NCI-H82 treated with DMSO at 0.1 percent for 48 hours (cell line): ENCODE measurements around the gene DNMT3A.

ENCODE experiments used
- DNase-seq: peaks from one replicate; lab custom pipeline; 2025; ENCODE audit not compliant: unreplicated experiment; lab: John Stamatoyannopoulos, UW

The DNMT3A gene

DNA sequence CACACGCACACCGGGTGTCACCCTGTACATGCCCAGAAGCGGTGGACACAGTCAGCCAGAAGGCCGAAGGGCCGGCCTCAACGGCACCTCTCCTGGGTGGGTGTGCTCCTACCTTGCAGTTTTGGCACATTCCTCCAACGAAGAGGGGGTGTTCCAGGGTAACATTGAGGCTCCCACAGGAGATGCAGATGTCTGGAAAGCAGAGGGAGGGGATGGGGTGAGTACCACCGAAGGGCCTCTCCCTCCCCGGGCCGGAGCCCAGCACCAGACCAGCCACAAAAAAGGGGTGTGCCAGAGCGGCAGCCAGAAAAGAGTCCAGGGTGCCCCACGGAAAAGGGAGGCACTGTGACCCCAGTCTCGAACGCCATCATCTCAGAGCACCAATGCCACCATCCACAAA lies 96.6 kb downstream of the DNMT3A start:
- no peak for DNase-seq

DNA sequence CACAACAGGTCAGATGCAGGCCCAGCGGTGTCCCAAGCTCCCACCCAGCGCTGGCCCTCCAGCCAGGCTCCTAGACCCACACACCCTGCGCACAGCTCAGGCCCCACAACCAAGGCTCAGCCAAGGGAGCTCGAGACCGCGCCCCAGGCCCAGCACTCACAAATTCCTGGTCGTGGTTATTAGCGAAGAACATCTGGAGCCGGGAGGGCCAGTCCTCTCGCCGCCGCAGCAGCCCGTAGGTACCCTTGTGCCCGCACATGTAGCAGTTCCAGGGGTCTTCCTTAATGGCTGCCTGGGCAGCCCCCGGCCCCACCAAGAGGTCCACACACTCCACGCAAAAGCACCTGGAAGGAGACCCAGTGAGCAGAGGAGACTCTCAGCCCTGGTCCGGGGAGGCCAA lies 97.7 kb downstream of the DNMT3A start:
- DNase-seq: no peak

DNA sequence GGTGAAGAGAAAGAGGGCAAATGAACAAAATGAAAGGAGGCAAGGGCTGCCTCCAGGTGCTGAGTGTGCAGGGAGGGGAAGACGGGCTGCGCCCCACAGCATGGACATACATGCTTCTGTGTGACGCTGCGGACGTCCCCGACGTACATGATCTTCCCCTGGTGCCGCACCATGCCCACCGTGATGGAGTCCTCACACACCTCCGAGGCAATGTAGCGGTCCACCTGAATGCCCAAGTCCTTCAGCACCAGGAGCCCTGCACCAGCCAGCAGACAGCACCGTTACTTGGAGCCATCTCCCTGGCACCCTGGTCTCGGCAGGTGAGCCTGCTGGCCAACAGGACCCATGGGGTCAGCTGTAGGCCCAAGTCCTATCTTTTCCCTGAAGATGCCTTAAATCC lies 100.3 kb downstream of the DNMT3A start:
- no peak for DNase-seq

DNA sequence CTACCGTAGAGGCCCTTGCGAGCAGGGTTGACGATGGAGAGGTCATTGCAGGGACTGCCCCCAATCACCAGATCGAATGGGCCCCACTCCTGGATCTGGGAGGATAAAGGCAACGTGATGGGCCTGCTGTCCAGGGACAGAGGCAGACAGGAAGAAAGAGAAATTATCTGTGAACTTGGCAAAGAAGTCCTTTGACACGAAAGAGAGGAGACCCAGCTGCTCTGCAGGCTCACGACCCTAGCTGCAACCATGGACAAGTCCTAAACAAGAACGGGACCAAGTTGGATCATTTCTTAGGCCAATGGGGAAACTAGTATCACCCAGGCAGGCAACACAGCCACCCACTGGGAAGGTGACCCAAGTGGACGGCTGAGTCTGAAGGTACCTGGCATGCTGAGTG lies 101.1 kb downstream of the DNMT3A start:
- DNase-seq: no peak

GRCh38 chr2:25238920-25239319 lies 102.8 kb downstream of the DNMT3A start:
- no peak for DNase-seq

DNA sequence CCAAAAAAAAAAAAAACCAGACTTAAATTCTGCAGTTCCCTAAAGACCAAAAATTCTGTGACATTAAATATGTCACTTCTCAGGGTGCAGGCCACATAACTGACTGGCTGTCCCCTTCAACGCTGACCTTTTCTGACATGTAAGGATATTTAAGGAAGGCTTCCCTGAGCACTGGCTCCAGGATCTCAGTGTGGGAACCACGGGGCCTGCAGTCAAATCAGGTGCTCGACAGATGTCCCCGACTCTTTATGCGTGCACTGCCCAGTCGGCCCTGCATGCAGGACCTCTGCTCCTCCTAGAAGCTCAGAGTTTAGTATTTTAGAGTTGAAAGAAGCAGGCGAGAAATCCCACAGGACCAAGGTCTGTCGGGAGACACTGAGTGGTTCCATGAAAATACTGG lies 104.0 kb downstream of the DNMT3A start:
- no peak for DNase-seq

GRCh38 chr2:25236736-25237135 lies 105.0 kb downstream of the DNMT3A start:
- DNase-seq: no peak

GRCh38 chr2:25234738-25235137 lies 107.0 kb downstream of the DNMT3A start:
- no peak for DNase-seq

- DNase-seq: no peak
Observed at GRCh38 chr2:25233916-25234605, 107.7 kb downstream of the DNMT3A start.

GRCh38 chr2:25232248-25232825 lies 109.4 kb downstream of the DNMT3A start:
- DNase-seq: no peak

DNA sequence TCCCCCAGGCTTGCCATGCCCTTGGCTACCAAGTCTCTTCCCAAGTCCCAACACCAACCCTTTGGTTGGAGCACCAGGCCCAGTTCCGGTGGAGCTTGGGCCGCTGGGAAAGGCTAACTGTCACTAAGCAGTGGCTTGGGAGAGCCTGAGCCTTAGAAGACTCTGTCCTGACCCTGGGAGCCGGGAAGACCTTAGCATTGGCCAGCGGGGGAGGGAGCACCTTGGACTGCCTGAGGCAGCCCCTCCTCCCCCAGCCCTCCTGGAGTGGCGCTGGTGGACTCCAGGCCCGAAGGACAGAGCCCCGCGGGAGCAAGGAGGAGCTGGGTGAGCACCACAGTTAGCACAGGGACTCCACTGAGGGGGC lies 110.8 kb downstream of the DNMT3A start:
- DNase-seq: no peak

DNA sequence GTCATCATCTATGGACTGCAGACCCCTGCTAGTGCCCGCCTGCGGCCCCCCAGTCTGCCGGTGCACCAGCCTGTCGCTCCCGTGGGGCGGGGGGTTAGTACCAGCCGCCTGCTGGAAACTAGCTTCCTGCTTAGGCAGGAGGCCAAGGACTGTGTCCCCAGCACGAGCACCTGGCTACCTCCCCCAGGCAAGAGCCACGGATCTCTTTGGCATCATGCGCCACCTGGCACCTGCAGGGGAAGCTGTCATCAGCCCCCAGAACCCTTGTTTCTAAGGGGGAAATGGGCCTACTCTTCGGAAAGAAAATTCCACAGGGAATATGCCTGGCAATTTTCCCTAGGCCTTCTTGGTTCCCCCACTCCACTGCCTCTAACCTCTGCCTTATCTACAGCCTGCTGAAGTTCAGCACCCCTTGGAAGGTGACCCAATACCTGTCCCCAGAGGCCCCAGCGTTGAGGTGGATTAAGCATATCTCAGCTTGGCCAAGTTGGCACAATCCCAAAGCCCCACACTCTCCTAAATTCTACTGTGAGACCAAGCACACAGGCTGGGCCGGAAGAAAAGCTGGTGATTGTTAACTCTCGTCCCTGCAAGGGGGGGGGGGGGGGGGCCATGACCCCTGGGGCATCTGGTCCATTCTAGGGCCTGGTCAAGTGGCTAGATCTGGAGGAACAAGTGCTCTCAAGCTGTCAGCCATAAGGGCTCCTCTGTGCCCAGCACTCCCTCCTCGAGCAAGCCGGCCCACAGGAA lies 111.4 kb downstream of the DNMT3A start:
- no peak for DNase-seq

GRCh38 chr2:25229279-25230197 lies 112.2 kb downstream of the DNMT3A start:
- no peak for DNase-seq

GRCh38 chr2:25228848-25229278 lies 112.9 kb downstream of the DNMT3A start:
- DNase-seq: peak; percentile 79

DNA sequence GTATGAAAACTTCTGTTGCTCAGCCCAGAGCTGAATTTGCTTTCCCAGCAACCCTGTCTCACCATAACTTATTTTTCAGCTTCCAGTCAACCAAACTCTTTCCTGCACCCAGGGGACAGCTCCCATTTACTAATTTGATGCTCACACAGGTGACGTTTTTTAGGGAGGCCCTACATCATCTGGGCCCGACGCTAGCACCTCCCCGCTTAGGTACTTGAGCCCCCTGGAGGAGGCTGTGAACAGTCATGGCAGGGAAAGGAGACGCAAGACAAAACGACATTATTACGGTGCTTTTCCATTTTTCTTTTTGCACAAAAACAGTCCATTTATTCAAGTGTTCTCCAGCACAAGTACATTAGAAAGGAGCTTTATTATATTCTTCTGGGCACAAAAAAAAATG lies 114.1 kb downstream of the DNMT3A start:
- DNase-seq: no peak

DNA sequence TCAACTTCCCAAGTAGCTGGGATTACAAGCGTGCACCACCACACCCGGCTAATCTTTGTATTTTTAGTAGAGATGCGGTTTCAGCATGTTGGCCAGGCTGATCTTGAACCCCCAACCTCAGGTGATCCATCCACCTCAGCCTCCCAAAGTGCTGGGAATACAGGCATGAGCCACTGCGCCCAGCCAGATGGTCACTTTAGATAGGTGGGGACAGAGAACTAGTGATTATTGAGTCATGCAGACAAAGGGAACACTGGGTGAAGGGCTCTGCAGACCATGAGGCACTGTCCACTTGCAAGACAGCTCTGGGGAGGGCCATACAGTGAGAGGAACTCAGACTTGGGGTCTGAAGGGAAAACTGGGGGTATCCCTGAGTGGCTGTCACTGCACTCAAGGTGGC lies 114.9 kb downstream of the DNMT3A start:
- no peak for DNase-seq

DNA sequence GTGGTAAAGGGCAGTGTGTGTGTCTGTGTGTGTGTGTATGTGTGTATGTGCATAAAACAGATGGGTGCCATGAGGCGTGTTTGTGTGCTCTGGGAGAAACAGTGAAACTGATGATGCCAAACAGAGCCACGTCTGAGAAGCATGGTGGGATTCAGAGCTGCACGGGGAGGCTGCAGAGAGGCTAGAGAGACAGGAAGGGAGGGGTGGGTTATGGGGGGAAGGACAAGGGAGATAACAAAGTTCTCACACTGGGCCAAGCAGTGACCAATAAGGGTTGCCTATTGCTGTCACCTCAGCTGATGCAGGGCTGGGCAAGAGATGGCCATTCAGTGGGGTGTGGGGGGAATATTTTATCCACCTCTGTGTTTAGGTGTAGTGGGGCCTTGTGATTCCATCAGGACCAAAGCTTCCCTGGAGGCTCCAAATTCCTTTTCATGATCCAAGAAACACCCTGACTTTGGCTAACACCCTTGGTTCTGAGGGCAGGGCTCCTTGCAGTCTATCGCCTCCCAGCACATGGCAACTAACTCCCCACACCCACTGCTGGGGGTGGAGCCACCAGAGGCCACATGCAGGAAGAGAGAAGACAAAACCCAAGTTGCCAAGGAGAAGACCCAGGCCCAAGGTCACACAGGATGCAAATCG lies 119.1 kb downstream of the DNMT3A start:
- no peak for DNase-seq

- no peak for DNase-seq
Observed at GRCh38 chr2:25221579-25221978, 120.1 kb downstream of the DNMT3A start.

DNA sequence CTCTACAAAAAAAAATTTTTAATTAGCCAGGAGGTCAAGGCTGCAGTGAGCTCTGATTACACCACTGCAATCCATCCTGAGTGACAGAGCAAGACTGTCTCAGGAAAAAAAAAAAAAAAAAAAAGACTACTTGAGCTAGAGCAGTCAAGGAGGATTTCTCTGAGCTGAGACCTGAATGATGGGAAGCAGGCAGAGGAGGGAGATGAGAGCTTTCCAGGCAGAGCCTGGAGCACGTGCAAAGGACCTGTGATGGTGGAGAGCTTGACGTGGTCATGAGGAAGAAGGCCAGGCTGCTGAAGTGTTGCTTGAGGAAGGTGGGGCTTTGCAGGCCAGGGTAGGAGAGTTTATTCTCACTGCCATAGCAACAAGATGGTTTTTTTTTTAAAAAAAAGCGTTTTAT lies 121.4 kb downstream of the DNMT3A start:
- no peak for DNase-seq

- DNase-seq: no peak
Observed at GRCh38 chr2:25219621-25220020, 122.1 kb downstream of the DNMT3A start.

DNA sequence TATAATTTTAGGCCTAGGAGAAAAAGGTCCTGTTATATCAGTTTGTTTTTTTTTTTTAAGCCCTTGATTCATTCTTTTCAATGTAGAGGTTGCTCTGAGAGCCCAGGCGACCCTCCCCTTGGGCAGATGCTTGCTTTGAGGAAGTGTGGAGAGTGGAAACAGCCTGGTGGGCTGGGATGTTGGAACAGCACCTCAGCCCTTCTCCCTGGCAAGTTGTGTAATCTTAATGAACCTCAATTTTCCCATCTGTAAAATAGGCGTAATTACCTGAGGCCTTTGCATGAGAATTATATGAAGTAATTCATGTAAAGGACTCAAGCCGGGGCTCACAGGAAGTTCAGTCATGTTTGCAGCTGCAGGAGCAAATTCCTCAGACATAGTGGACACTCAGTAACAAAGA lies 123.6 kb downstream of the DNMT3A start:
- DNase-seq: no peak
